Natural killer cell (primary cell): ENCODE results near the gene ERC1. TPM values are rescaled to one million over a fixed set of nuclear protein-coding genes. Genes with fewer than 3 reads are reported as not detected.

Experiments
- ATAC-seq, 3 donors: fragments of 150-1000 bp in 2 of 3; fragments of 200-7000 bp in 1 of 3; cut with Tn5 transposase; 1 replicate in 1 of 3; 2 replicates in 2 of 3; pipeline ENCODE4 v1.10.0; 2021; ENCODE audit warnings: mild to moderate bottlenecking in 2 of 3, moderate library complexity in 2 of 3
- DNase-seq, 2 donors: peaks; one replicate each; pipeline versions ENCODE4 v3.0.0 to v3.0.0-alpha.2; 2013 to 2021; ENCODE audit warnings: mixed read lengths in 1 of 2
- H3K27ac ChIP-seq: one replicate; pipeline ENCODE4 v1.5.1; 2013; ENCODE audit warnings: mild to moderate bottlenecking, low read length
- H3K27me3 ChIP-seq: one replicate; pipeline ENCODE4 v1.6.1; 2013; ENCODE audit warnings: low read length; ENCODE audit not compliant: control insufficient read depth, insufficient read depth
- H3K36me3 ChIP-seq: one replicate; pipeline ENCODE4 v1.6.1; 2013; ENCODE audit warnings: low read length; ENCODE audit not compliant: control insufficient read depth, insufficient read depth
- H3K4me1 ChIP-seq: one replicate; pipeline ENCODE4 v1.6.1; 2013; ENCODE audit warnings: low read length; ENCODE audit not compliant: control insufficient read depth, insufficient read depth
- H3K4me3 ChIP-seq: one replicate; pipeline ENCODE4 v1.5.1; 2013; ENCODE audit warnings: low read length
- H3K9me3 ChIP-seq: one replicate; pipeline ENCODE4 v1.6.1; 2013; ENCODE audit warnings: low read length; ENCODE audit not compliant: control insufficient read depth, insufficient read depth
- H3K27ac Mint-ChIP-seq, 2 donors: one replicate each; pipeline ENCODE4 v1.8.0; 2022; ENCODE audit warnings: mild to moderate bottlenecking in 2 of 2, mixed read lengths in 2 of 2, moderate library complexity in 1 of 2
- H3K27me3 Mint-ChIP-seq, 2 donors: one replicate each; pipeline ENCODE4 v1.8.0; 2022; ENCODE audit warnings: low read depth in 2 of 2, mixed read lengths in 2 of 2
- H3K36me3 Mint-ChIP-seq: one replicate; pipeline ENCODE4 v1.8.0; 2022; ENCODE audit warnings: mixed read lengths
- H3K4me1 Mint-ChIP-seq, 2 donors: one replicate each; pipeline ENCODE4 v1.8.0; 2022; ENCODE audit warnings: mixed read lengths in 2 of 2
- H3K4me3 Mint-ChIP-seq: one replicate; pipeline ENCODE4 v1.8.0; 2022; ENCODE audit warnings: mild to moderate bottlenecking, moderate library complexity, mixed read lengths
- H3K9me3 Mint-ChIP-seq, 2 donors: one replicate each; pipeline ENCODE4 v1.8.0; 2022; ENCODE audit warnings: mixed read lengths in 2 of 2
- WGBS: methylation state at CpG from one replicate; pipeline ENCODE4 v1.1.7; 2013; ENCODE audit warnings: missing lambda C conversion rate; ENCODE audit not compliant: insufficient coverage; 5-methylcytosine and 5-hydroxymethylcytosine counted together
- intact Hi-C: fragments of 100-400 bp; cut with micrococcal nuclease; formaldehyde crosslinking; loops from one replicate; pipeline ENCODE4 v1.14.2; 2022
- total RNA-seq, 4 donors: library from RNA; stranded (reverse); fragments of 120-200 nt in 1 of 4; gene quantifications; one replicate each; pipeline versions ENCODE4 v1.2.3 to v1.2.4, GENCODE V29; 2013 to 2022
- TF ChIP-seq, protein P1 (sequence below): fragments of 200-600 bp; IDR thresholded peaks from one replicate; pipeline ENCODE4 v1.8.0; 2022; ENCODE audit warnings: antibody characterized with exemption

The ERC1 gene
- total RNA-seq, 3 donors from 2014 or later (not counting 1 experiment from before 2014, with no cell fraction given) = 43.5 to 54.0 (median 44.9) TPM

DNA sequence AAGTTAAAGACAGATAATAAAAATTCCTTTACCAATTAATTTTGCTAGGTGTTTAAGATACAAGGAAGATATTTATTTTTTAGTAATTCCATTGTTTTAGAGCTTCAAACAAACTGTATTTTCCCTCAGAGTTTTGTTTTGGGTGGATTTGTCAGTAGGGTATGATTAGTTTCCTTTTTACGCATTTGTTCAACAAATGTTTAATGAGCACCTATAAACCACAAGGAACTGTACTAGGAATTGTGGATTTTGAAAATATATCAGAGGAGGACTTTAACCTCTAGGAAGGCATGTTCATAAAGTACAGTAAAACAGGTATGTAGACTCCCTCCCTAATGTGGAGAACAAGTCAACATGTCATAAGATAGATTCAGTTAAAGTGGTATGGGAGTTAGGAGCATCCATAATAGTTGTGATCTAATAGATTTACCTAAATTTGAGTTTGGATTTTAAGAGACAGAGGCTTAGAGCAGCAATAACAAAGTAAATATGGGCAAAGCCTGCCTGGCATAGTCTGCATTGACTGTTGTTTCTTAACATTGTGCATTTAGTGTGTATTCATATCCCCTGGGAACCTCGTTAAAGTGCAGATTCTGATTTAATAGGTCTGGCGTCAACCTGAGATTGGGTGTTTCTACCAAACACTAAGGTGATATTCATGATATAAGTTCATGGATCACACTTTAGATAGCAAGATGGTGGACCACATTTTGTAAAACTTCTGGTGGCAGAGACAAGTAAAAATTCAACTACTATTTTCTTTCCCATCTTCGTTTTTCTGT lies 232.0 kb downstream of the ERC1 start:
- no peak overlapping the region for H3K4me3 Mint-ChIP-seq
- no peaks in the 10 kb centered on the region for H3K27me3 Mint-ChIP-seq
- DNase-seq (no peak), ATAC-seq (no peak)
- H3K27ac ChIP-seq = no peak overlapping the region
- no peaks in the 10 kb centered on the region for H3K36me3 Mint-ChIP-seq
- TF ChIP-seq, protein P1, sequence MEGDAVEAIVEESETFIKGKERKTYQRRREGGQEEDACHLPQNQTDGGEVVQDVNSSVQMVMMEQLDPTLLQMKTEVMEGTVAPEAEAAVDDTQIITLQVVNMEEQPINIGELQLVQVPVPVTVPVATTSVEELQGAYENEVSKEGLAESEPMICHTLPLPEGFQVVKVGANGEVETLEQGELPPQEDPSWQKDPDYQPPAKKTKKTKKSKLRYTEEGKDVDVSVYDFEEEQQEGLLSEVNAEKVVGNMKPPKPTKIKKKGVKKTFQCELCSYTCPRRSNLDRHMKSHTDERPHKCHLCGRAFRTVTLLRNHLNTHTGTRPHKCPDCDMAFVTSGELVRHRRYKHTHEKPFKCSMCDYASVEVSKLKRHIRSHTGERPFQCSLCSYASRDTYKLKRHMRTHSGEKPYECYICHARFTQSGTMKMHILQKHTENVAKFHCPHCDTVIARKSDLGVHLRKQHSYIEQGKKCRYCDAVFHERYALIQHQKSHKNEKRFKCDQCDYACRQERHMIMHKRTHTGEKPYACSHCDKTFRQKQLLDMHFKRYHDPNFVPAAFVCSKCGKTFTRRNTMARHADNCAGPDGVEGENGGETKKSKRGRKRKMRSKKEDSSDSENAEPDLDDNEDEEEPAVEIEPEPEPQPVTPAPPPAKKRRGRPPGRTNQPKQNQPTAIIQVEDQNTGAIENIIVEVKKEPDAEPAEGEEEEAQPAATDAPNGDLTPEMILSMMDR = no peak
- no peaks in the 10 kb centered on the region for H3K36me3 ChIP-seq
- H3K27ac Mint-ChIP-seq = no peak overlapping the region
- H3K4me1 Mint-ChIP-seq = peaks cover 0 to 11% of the 10 kb centered on the region in 2 donors
- H3K27me3 ChIP-seq = no peaks in the 10 kb centered on the region
- no peaks in the 10 kb centered on the region for H3K4me1 ChIP-seq
- 100% methylated on average over 2 of the region's 4 CpGs for WGBS
- H3K9me3 Mint-ChIP-seq = no peaks in the 10 kb centered on the region
- no peak overlapping the region for H3K4me3 ChIP-seq
- H3K9me3 ChIP-seq = no peaks in the 10 kb centered on the region
- intact Hi-C loops = no loop called here

DNA sequence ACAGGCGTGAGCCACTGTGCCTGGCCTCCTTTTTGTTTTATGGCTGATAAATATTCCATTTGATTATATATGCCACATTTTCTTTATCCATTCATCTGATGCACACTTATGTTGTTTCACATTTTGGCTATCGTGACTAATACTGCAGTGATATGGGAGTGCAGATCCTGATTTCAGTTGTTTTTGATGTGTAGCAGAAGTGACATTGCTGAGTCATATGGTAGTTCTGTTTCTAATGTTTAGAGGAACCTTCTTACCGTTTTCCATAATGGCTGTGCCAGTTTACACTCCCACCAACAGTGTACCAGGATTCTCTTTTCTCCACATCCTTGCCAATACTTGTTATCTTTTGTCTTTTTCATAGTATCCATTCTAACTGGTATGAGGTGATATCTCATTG lies 235.9 kb downstream of the ERC1 start:
- Mint-ChIP-seq H3K4me1 (peaks cover 0 to 11% of the 10 kb centered on the region in 2 donors), H3K4me3 (no peak overlapping the region), H3K9me3 (no peaks in the 10 kb centered on the region), H3K27me3 (no peaks in the 10 kb centered on the region), H3K36me3 (no peaks in the 10 kb centered on the region), H3K27ac (no peak overlapping the region)
- TF ChIP-seq, protein P1 = no peak
- no peak overlapping the region for H3K27ac ChIP-seq
- no peak for ATAC-seq
- no peak for DNase-seq
- H3K4me3 ChIP-seq = no peak overlapping the region
- H3K9me3 ChIP-seq = no peaks in the 10 kb centered on the region
- intact Hi-C loops = no loop called here
- 83% methylated on average over 2 of the region's 3 CpGs for WGBS
- H3K36me3 ChIP-seq = no peaks in the 10 kb centered on the region
- H3K27me3 ChIP-seq = no peaks in the 10 kb centered on the region
- H3K4me1 ChIP-seq = no peaks in the 10 kb centered on the region

DNA sequence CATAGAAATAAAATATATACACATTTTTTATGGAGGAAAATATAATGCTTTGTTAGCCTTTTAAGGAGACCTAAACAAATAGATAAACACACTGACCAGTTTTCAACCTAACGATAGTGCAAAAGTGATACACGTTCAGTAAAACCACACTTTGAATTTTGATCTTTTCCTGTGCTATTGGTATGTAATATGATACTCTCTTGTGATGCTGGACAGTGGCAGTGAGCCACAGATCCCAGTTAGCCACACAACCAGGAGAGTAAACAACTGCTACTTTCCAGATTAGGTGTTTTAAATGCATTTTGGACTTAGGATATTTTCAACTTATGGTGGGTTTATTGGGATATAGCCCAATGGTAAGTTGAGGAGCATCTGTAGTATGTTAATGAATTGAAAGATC lies 243.1 kb downstream of the ERC1 start:
- H3K4me1 ChIP-seq = no peaks in the 10 kb centered on the region
- peaks cover 2% of the 10 kb centered on the region for H3K36me3 ChIP-seq
- H3K36me3 Mint-ChIP-seq = peaks cover 7% of the 10 kb centered on the region
- no peak overlapping the region for H3K4me3 Mint-ChIP-seq
- DNase-seq = no peak
- no peaks in the 10 kb centered on the region for H3K27me3 ChIP-seq
- no peak overlapping the region for H3K4me3 ChIP-seq
- no peak overlapping the region for H3K27ac ChIP-seq
- no peak for ATAC-seq
- no peaks in the 10 kb centered on the region for H3K27me3 Mint-ChIP-seq
- intact Hi-C loops = no loop called here
- no peak overlapping the region for H3K27ac Mint-ChIP-seq
- no peaks in the 10 kb centered on the region for H3K9me3 ChIP-seq
- no peaks in the 10 kb centered on the region for H3K9me3 Mint-ChIP-seq
- TF ChIP-seq, protein P1 = no peak
- H3K4me1 Mint-ChIP-seq = no peaks in the 10 kb centered on the region
- 100% methylated on average over 2 of the region's 2 CpGs for WGBS

DNA sequence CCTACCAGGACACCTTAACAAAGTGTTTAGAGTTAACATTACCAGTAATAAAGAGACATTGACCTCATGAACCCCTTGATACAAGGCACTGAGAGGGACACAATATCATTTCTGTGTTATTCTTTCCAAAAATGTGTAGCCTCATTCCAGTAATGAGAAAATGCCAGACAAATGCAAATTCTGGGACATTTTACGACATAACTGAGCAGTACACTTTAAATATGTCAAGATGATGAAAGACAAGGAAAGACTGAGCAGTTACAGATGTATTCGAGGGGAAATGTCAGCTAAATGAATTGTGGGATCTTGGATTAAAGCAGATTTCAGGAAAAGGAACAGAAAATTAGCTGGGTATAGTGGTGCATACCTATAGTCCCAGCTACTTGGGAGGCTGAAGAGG lies 255.6 kb downstream of the ERC1 start:
- Histone ChIP-seq H3K27me3 (no peaks in the 10 kb centered on the region), H3K36me3 (no peaks in the 10 kb centered on the region), H3K27ac (no peak overlapping the region), H3K9me3 (no peaks in the 10 kb centered on the region), H3K4me3 (no peak overlapping the region), H3K4me1 (no peaks in the 10 kb centered on the region)
- H3K27ac Mint-ChIP-seq = no peak overlapping the region
- no peaks in the 10 kb centered on the region for H3K4me1 Mint-ChIP-seq
- H3K4me3 Mint-ChIP-seq = no peak overlapping the region
- TF ChIP-seq, protein P1 = no peak
- intact Hi-C loops = no loop called here
- ATAC-seq = no peak
- no peaks in the 10 kb centered on the region for H3K36me3 Mint-ChIP-seq
- H3K9me3 Mint-ChIP-seq = no peaks in the 10 kb centered on the region
- no peaks in the 10 kb centered on the region for H3K27me3 Mint-ChIP-seq
- no peak for DNase-seq
- WGBS = 91% methylated on average over 2 of the region's 2 CpGs
